GM08714 (cell line): ENCODE measurements around the gene UMODL1.

Experiments used
- H3K4me3 ChIP-seq: fragments of 200-500 bp; sonication (Bioruptor generic); 2 replicates; pipeline ENCODE4 v1.5.1; 2014; ENCODE audit warnings: mild to moderate bottlenecking, low read length, inconsistent platforms
- ZNF274 ChIP-seq: IDR thresholded peaks from 2 replicates; pipeline ENCODE4 v1.6.1; 2012; ENCODE audit warnings: mild to moderate bottlenecking, low read depth, low read length

UMODL1 gene

GRCh38 chr21:42071146-42071737 lies at the start of gene UMODL1:
Gene UMODL1 (plus strand): TSS chr21:42071317. CDS start chr21:42071317, 0 bp downstream.
- TF ChIP-seq ZNF274, result no peak
- H3K4me3 ChIP-seq, result no peak within 1 kb of the TSS

- no peak for TF ChIP-seq ZNF274
Measured at GRCh38 chr21:42021371-42022090, 49.6 kb upstream of the UMODL1 start.

GRCh38 chr21:42022091-42022430 lies 49.1 kb upstream of the UMODL1 start:
- H3K4me3 ChIP-seq, result no peak overlapping the region

More at GRCh38 chr21:42021371-42022090, 49.6 kb upstream of the UMODL1 start:
- H3K4me3 ChIP-seq, result no peak overlapping the region

GRCh38 chr21:42022906-42023305 lies 48.2 kb upstream of the UMODL1 start:
- H3K4me3 ChIP-seq, result no peak overlapping the region
- TF ChIP-seq ZNF274, result no peak

More at GRCh38 chr21:42022091-42022430, 49.1 kb upstream of the UMODL1 start:
- no peak for TF ChIP-seq ZNF274

- no peak for TF ChIP-seq ZNF274
- H3K4me3 ChIP-seq, result no peak overlapping the region
Measured at GRCh38 chr21:42025376-42026081, 45.6 kb upstream of the UMODL1 start.

GRCh38 chr21:42026082-42026435 lies 45.1 kb upstream of the UMODL1 start:
- no peak for TF ChIP-seq ZNF274
- no peak overlapping the region for H3K4me3 ChIP-seq

- TF ChIP-seq ZNF274, result no peak
- H3K4me3 ChIP-seq, result no peak overlapping the region
Measured at GRCh38 chr21:42027085-42027821, 43.9 kb upstream of the UMODL1 start.

GRCh38 chr21:42027822-42028765 lies 43.0 kb upstream of the UMODL1 start:
- no peak for TF ChIP-seq ZNF274

GRCh38 chr21:42028766-42029425 lies 42.2 kb upstream of the UMODL1 start:
- TF ChIP-seq ZNF274, result no peak
- no peak overlapping the region for H3K4me3 ChIP-seq

More at GRCh38 chr21:42027822-42028765, 43.0 kb upstream of the UMODL1 start:
- no peak overlapping the region for H3K4me3 ChIP-seq

GRCh38 chr21:42030311-42030710 lies 40.8 kb upstream of the UMODL1 start:
- no peak overlapping the region for H3K4me3 ChIP-seq

GRCh38 chr21:42031241-42031640 lies 39.9 kb upstream of the UMODL1 start:
- no peak overlapping the region for H3K4me3 ChIP-seq
- TF ChIP-seq ZNF274, result no peak

More at GRCh38 chr21:42030311-42030710, 40.8 kb upstream of the UMODL1 start:
- no peak for TF ChIP-seq ZNF274

GRCh38 chr21:42031816-42032215 lies 39.3 kb upstream of the UMODL1 start:
- TF ChIP-seq ZNF274, result no peak
- H3K4me3 ChIP-seq, result no peak overlapping the region

- H3K4me3 ChIP-seq, result no peak overlapping the region
- TF ChIP-seq ZNF274, result no peak
Measured at GRCh38 chr21:42032266-42032665, 38.9 kb upstream of the UMODL1 start.

GRCh38 chr21:42032968-42033367 lies 38.1 kb upstream of the UMODL1 start:
- H3K4me3 ChIP-seq, result no peak overlapping the region
- no peak for TF ChIP-seq ZNF274
